WTC11 (cell line): ENCODE results near the gene GSTT4.

ENCODE experiments used
- ATF2 ChIP-seq: sonication (generic); formaldehyde crosslinking; IDR thresholded peaks from 2 replicates; pipeline ENCODE4 v1.8.1; 2022; ENCODE audit warnings: low read depth, missing genetic modification reagents, borderline replicate concordance
- CBFB ChIP-seq: sonication (generic); formaldehyde crosslinking; IDR thresholded peaks from 2 replicates; pipeline ENCODE4 v1.8.1; 2022; ENCODE audit warnings: mild to moderate bottlenecking, low read depth, missing genetic modification reagents
- IRF2 ChIP-seq: sonication (generic); formaldehyde crosslinking; IDR thresholded peaks from 2 replicates; pipeline ENCODE4 v1.8.0; 2022; ENCODE audit warnings: low read depth, missing genetic modification reagents, borderline replicate concordance
- NFE2L1 ChIP-seq: sonication (generic); formaldehyde crosslinking; IDR thresholded peaks from 2 replicates; pipeline ENCODE4 v1.8.1; 2023; ENCODE audit warnings: missing genetic modification reagents
- NFYB ChIP-seq: sonication (generic); formaldehyde crosslinking; conservative IDR thresholded peaks from 2 replicates; pipeline ENCODE4 v1.8.0; 2022; ENCODE audit warnings: low read depth, missing genetic modification reagents
- PRDM15 ChIP-seq: sonication (generic); formaldehyde crosslinking; IDR thresholded peaks from 2 replicates; pipeline ENCODE4 v1.8.0; 2022; ENCODE audit warnings: missing genetic modification reagents
- PREB ChIP-seq: sonication (generic); formaldehyde crosslinking; IDR thresholded peaks from 2 replicates; pipeline ENCODE4 v1.8.1; 2022; ENCODE audit warnings: mild to moderate bottlenecking, missing genetic modification reagents, moderate library complexity, borderline replicate concordance
- ZNF512 ChIP-seq: sonication (generic); formaldehyde crosslinking; IDR thresholded peaks from 2 replicates; pipeline ENCODE4 v1.8.1; 2022; ENCODE audit warnings: missing genetic modification reagents, borderline replicate concordance
- TF ChIP-seq, protein P1 (sequence below): fragments of 200-600 bp; IDR thresholded peaks from 2 replicates; pipeline ENCODE4 v1.8.0; 2022; ENCODE audit warnings: antibody characterized with exemption
- TF ChIP-seq, protein P2 (sequence below): sonication (generic); formaldehyde crosslinking; IDR thresholded peaks from 2 replicates; pipeline ENCODE4 v1.8.1; 2023; ENCODE audit warnings: mild to moderate bottlenecking, missing genetic modification reagents
- TF ChIP-seq, protein P3 (sequence below): sonication (generic); formaldehyde crosslinking; IDR thresholded peaks from 2 replicates; pipeline ENCODE4 v1.8.0; 2022; ENCODE audit warnings: mild to moderate bottlenecking, missing genetic modification reagents

DNA sequence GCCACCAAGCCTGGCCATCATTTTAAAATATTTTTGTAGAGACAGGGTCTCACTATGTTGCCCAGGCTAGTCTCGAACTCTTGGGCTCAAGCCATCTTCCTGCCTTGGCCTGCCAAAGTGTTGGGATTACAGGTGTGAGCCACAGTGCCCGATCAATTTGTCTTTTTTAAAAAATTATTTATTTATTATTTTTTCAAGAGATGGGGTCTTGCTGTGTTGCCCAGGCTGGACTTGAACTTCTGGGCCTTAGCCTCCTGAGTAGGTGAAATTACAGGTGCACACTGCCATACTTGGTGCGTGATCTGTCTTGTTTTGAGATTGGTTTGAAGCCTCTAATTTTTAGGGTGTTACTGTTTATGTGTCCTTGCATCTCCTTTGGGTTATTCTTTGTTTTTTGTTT lies 16.1 kb upstream of the GSTT4 start:
- TF ChIP-seq IRF2 (CRISPR knock-in tag) (no peak), PREB (CRISPR knock-in tag) (no peak), ATF2 (CRISPR knock-in tag) (no peak), NFE2L1 (CRISPR knock-in tag) (no peak), ZNF512 (CRISPR knock-in tag) (no peak), PRDM15 (CRISPR knock-in tag) (no peak), CBFB (no peak), NFYB (CRISPR knock-in tag) (no peak)
- TF ChIP-seq, protein P1, sequence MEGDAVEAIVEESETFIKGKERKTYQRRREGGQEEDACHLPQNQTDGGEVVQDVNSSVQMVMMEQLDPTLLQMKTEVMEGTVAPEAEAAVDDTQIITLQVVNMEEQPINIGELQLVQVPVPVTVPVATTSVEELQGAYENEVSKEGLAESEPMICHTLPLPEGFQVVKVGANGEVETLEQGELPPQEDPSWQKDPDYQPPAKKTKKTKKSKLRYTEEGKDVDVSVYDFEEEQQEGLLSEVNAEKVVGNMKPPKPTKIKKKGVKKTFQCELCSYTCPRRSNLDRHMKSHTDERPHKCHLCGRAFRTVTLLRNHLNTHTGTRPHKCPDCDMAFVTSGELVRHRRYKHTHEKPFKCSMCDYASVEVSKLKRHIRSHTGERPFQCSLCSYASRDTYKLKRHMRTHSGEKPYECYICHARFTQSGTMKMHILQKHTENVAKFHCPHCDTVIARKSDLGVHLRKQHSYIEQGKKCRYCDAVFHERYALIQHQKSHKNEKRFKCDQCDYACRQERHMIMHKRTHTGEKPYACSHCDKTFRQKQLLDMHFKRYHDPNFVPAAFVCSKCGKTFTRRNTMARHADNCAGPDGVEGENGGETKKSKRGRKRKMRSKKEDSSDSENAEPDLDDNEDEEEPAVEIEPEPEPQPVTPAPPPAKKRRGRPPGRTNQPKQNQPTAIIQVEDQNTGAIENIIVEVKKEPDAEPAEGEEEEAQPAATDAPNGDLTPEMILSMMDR: no peak
- TF ChIP-seq, protein P2, sequence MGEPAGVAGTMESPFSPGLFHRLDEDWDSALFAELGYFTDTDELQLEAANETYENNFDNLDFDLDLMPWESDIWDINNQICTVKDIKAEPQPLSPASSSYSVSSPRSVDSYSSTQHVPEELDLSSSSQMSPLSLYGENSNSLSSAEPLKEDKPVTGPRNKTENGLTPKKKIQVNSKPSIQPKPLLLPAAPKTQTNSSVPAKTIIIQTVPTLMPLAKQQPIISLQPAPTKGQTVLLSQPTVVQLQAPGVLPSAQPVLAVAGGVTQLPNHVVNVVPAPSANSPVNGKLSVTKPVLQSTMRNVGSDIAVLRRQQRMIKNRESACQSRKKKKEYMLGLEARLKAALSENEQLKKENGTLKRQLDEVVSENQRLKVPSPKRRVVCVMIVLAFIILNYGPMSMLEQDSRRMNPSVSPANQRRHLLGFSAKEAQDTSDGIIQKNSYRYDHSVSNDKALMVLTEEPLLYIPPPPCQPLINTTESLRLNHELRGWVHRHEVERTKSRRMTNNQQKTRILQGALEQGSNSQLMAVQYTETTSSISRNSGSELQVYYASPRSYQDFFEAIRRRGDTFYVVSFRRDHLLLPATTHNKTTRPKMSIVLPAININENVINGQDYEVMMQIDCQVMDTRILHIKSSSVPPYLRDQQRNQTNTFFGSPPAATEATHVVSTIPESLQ (CRISPR knock-in tag): no peak
- TF ChIP-seq, protein P3, sequence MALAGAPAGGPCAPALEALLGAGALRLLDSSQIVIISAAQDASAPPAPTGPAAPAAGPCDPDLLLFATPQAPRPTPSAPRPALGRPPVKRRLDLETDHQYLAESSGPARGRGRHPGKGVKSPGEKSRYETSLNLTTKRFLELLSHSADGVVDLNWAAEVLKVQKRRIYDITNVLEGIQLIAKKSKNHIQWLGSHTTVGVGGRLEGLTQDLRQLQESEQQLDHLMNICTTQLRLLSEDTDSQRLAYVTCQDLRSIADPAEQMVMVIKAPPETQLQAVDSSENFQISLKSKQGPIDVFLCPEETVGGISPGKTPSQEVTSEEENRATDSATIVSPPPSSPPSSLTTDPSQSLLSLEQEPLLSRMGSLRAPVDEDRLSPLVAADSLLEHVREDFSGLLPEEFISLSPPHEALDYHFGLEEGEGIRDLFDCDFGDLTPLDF (CRISPR knock-in tag): no peak
